ENCODE results near the gene TAPBP. TPM values are rescaled to one million over a fixed set of nuclear protein-coding genes. Genes with fewer than 3 reads are reported as not detected.
A peak's percentile ranks its signal among the peaks of the same experiment; 100 is the strongest.
"Not testable (repeated sequence)": the region's sequence is repeated elsewhere in the genome, so short reads cannot be mapped to it uniquely, and the experiment has no call there.

The TAPBP gene
- total RNA-seq, 1 experiment from 2014 or later: 57.8 TPM

DNA sequence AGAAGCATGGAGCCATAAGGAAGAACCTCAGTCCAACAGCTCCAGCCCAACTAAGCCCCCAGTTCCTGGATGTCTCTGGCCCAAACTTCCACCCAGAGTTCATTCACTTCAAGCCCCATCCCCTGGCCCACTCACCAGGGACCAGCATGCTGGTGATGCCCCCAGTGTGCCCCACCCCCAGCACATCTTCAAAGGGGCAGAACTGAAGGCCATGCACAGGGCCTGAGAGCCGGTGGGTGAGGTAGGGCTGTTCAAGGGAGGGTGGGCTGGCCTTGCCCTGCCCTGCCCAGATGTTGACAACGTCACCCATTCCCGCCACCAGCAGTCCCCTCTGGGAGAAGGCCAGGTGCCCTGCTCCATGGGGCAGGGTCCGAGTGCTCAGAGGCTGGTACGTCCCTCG lies 33.3 kb downstream of the TAPBP start:
- H3K4me3 ChIP-seq: no peak overlapping the region
- no peaks in the 10 kb centered on the region for H3K9me3 ChIP-seq (replicated peaks)
- H3K27ac ChIP-seq: no peak overlapping the region
- H3K4me1 ChIP-seq (replicated peaks): no peaks in the 10 kb centered on the region
- DNase-seq (ENCODE audit: low read depth in 1 of 2, low spot score in 2 of 2): no peak
- H3K36me3 ChIP-seq: peaks cover 97% of the 10 kb centered on the region
- no peaks in the 10 kb centered on the region for H3K27me3 ChIP-seq (replicated peaks)

DNA sequence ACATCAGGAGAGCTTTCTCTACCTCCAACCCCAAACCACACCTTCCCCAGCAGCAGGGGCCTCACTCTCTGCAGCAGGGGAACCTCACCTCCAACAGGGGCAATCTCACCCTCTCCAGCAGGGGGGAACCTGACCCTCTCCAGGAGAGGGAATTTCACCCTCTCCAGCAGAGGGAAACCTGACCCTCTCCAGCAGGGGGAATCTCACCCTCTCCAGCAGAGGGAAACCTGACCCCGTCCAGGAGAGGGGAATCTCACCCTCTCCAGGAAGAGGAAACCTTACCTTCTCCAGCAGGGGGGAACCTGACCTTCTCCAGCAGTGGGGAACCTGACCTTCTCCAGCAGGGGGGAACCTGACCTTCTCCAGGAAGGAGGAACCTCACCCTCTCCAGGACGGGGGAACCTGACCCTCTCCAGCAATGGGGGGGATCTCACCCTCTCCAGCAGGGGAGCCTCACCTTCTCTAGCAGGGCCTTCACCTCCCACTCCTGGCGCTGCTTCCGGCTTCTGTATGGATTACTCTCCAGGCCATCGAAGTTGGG lies 33.8 kb downstream of the TAPBP start:
- DNase-seq (ENCODE audit: low read depth in 1 of 2, low spot score in 2 of 2): peak; percentile 44 to 63
- Histone ChIP-seq H3K36me3 (peaks cover 97% of the 10 kb centered on the region), H3K4me3 (no peak overlapping the region), H3K27ac (no peak overlapping the region), H3K4me1 (replicated peaks) (no peaks in the 10 kb centered on the region), H3K27me3 (replicated peaks) (no peaks in the 10 kb centered on the region), H3K9me3 (replicated peaks) (no peaks in the 10 kb centered on the region)

DNA sequence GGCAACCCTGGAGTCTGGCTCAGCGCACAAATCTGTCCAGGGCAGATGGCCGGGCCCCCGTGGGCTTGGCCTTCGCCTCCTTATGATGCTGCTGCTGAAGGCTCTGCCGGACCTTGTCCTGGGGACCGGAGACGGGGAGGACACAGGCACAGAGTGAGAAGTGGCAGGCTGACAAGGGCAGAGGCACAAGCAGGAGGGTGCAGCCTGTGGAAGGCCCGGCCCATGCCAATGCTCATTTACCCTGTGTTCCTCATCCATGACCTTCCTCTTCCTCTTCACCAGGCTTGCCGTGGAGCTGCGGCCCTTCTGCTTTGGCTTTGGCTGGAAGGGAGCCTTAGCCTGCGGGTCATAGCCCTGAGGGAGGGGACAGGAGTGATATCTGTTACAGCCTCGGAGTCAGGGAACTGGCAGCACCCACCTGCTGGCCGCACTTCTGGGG lies 34.6 kb downstream of the TAPBP start:
- Histone ChIP-seq H3K4me3 (no peak overlapping the region), H3K27me3 (replicated peaks) (no peaks in the 10 kb centered on the region), H3K9me3 (replicated peaks) (no peaks in the 10 kb centered on the region), H3K27ac (no peak overlapping the region), H3K36me3 (peaks cover 97% of the 10 kb centered on the region), H3K4me1 (replicated peaks) (peaks cover 2% of the 10 kb centered on the region)
- DNase-seq (ENCODE audit: low read depth in 1 of 2, low spot score in 2 of 2): no peak

DNA sequence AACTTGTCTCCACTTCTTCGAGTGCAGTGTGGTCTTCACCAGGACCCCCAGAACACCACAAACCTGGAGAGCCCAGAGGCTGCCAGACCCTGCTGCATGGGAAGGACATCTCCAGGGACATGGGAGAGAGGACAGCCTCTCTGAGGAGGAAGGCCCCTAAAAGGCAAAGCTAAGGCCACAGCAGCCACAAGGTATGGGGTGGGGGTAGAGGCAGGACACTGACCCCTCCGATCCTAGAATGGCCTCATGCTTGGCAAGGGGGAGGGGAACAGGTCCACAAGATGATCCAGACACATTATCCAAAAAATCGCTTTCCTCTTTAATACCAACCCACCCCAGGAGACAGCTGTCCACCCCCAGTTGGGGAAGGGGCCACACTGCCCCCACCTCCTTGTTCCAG lies 35.1 kb downstream of the TAPBP start:
- Histone ChIP-seq H3K27me3 (replicated peaks) (no peaks in the 10 kb centered on the region), H3K27ac (no peak overlapping the region), H3K4me3 (no peak overlapping the region), H3K4me1 (replicated peaks) (peaks cover 7% of the 10 kb centered on the region), H3K36me3 (peaks cover 99% of the 10 kb centered on the region), H3K9me3 (replicated peaks) (no peaks in the 10 kb centered on the region)
- DNase-seq (ENCODE audit: low read depth in 1 of 2, low spot score in 2 of 2): no peak

DNA sequence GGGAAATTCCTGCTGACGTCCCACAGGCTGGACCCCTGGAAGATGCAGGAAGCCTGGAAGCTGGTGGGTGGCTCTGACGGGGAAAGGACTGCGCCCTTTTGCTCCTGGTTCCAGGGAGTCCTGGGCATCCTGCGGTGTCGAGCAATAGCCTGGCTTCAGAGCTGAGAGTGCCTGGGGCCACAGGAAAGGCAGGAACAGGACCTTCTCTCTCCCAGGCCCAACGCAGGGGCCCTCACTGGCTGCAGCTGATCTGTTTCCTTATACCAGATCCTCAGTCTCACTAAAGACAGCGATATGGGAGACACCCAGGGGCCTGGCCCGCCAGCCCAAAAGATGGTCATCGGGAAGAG lies 35.5 kb downstream of the TAPBP start:
- no peak overlapping the region for H3K27ac ChIP-seq
- H3K27me3 ChIP-seq (replicated peaks): no peaks in the 10 kb centered on the region
- H3K4me3 ChIP-seq: no peak overlapping the region
- H3K4me1 ChIP-seq (replicated peaks): peaks cover 11% of the 10 kb centered on the region
- no peak for DNase-seq (ENCODE audit: low read depth in 1 of 2, low spot score in 2 of 2)
- H3K9me3 ChIP-seq (replicated peaks): no peaks in the 10 kb centered on the region
- H3K36me3 ChIP-seq: peaks cover 99% of the 10 kb centered on the region

DNA sequence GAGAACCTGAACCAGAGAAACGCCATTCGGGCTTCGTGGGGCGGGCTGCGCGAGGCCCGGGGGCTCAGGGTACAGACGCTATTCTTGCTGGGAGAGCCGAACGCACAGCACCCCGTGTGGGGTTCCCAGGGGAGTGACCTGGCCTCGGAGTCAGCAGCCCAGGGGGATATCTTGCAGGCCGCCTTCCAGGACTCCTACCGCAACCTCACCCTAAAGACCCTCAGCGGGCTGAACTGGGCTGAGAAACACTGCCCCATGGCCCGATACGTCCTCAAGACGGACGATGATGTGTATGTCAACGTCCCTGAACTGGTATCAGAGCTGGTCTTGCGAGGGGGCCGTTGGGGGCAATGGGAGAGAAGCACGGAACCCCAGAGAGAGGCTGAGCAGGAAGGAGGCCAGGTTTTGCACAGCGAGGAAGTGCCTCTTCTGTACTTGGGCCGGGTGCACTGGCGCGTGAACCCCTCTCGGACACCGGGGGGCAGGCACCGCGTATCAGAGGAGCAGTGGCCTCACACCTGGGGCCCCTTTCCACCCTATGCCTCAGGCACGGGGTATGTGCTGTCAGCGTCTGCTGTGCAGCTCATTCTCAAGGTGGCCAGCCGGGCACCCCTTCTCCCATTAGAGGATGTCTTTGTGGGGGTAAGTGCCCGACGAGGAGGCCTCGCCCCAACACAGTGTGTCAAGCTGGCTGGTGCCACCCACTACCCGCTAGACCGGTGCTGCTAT lies 36.1 kb downstream of the TAPBP start:
- Histone ChIP-seq H3K36me3 (peaks cover 99% of the 10 kb centered on the region), H3K9me3 (replicated peaks) (no peaks in the 10 kb centered on the region), H3K27ac (no peak overlapping the region), H3K4me3 (no peak overlapping the region), H3K27me3 (replicated peaks) (no peaks in the 10 kb centered on the region), H3K4me1 (replicated peaks) (peaks cover 17% of the 10 kb centered on the region)
- DNase-seq (ENCODE audit: low read depth in 1 of 2, low spot score in 2 of 2): no peak

DNA sequence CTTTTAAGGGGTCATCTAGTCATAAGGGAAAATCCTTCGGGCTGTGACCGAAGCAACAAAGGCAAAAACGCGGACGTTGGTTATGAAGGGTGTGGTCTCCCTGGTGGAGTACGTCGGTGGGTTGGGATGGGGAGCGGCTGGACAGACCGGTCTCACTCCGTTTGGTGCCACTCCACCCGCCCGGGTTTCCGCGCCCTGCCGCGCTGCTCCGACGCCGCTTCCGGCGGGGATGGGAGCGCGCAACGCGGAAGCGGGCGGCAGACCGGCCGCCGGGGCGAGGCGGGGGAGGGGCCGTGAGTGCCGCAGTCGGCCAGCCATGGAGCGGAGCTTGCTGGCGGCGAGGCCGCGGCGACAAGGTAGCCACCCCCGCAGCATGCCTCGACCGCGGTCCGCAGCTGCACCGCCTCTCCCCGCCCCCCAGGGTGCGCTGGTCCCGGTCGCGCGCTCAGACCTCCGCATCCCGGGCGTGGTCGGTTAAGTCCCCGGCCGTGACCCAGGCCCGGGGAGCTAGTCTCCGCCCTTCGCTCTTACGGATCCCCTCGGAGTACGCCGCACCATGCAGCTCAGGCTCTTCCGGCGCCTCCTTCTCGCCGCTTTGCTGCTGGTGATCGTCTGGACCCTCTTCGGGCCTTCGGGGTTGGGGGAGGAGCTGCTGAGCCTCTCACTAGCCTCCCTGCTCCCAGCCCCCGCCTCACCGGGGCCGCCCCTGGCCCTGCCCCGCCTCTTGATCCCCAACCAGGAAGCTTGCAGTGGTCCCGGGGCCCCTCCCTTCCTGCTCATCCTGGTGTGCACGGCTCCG lies 36.8 kb downstream of the TAPBP start, which contains the start of gene B3GALT4:
Gene B3GALT4 (plus strand): TSS at position 260 of the 799 bp plus-strand sequence. CDS start 297 bp downstream, at position 557.
- no peaks in the 10 kb centered on the region for H3K27me3 ChIP-seq (replicated peaks)
- H3K9me3 ChIP-seq (replicated peaks): no peaks in the 10 kb centered on the region
- H3K4me3 ChIP-seq: no peak within 1 kb of the TSS
- DNase-seq (ENCODE audit: low read depth in 1 of 2, low spot score in 2 of 2): no peak
- H3K4me1 ChIP-seq (replicated peaks): peaks cover 20% of the 10 kb centered on the region
- peaks cover 99% of the 10 kb centered on the region for H3K36me3 ChIP-seq
- H3K27ac ChIP-seq: no peak within 1 kb of the TSS

DNA sequence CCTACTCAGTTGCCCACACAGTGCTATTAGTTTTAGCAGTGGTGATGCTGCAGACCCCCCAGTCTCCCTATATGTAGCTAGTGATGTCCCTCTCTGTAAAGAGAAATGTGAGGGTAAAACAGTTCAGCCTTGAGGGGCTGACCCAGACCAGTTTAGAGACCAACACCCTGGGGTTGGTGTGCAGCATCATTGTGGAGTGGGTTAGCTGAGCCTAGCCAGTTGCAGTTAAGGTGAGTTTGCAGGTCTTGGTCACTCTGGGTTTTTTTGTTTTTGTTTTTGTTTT lies 37.4 kb downstream of the TAPBP start:
- Histone ChIP-seq H3K4me1 (replicated peaks) (peaks cover 20% of the 10 kb centered on the region), H3K4me3 (no peak overlapping the region), H3K27ac (no peak overlapping the region), H3K9me3 (replicated peaks) (no peaks in the 10 kb centered on the region), H3K36me3 (peaks cover 94% of the 10 kb centered on the region), H3K27me3 (replicated peaks) (no peaks in the 10 kb centered on the region)
- no peak for DNase-seq (ENCODE audit: low read depth in 1 of 2, low spot score in 2 of 2)

DNA sequence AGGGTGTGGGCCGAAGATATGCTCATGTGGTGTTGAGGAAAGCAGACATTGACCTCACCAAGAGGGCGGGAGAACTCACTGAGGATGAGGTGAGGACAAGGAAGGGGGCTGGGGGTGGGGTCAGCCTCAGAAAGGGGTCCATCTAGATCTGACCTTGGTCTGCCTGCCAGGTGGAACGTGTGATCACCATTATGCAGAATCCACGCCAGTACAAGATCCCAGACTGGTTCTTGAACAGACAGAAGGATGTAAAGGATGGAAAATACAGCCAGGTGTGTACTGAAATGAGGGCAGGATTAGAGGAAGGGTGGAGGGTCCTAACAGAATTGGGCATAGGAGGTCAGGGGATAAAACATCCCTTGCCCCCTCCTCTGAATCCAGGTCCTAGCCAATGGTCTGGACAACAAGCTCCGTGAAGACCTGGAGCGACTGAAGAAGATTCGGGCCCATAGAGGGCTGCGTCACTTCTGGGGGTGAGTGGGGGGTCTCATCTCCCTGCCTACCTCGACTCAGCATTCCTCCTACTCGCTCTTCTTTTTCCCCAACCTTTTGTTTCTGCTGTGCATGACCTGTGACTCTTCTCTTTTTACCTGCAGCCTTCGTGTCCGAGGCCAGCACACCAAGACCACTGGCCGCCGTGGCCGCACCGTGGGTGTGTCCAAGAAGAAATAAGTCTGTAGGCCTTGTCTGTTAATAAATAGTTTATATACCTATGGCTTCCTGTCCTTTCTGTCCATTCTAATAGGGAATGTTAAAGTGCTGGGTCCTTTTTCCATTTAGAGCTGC lies 37.9 kb downstream of the TAPBP start:
- not testable (repeated sequence) for H3K27me3 ChIP-seq (replicated peaks); DNase-seq (ENCODE audit: low read depth in 1 of 2, low spot score in 2 of 2); H3K27ac ChIP-seq; H3K4me3 ChIP-seq; H3K9me3 ChIP-seq (replicated peaks)
- Histone ChIP-seq H3K36me3 (peaks cover 92% of the 10 kb centered on the region), H3K4me1 (replicated peaks) (peaks cover 21% of the 10 kb centered on the region)

DNA sequence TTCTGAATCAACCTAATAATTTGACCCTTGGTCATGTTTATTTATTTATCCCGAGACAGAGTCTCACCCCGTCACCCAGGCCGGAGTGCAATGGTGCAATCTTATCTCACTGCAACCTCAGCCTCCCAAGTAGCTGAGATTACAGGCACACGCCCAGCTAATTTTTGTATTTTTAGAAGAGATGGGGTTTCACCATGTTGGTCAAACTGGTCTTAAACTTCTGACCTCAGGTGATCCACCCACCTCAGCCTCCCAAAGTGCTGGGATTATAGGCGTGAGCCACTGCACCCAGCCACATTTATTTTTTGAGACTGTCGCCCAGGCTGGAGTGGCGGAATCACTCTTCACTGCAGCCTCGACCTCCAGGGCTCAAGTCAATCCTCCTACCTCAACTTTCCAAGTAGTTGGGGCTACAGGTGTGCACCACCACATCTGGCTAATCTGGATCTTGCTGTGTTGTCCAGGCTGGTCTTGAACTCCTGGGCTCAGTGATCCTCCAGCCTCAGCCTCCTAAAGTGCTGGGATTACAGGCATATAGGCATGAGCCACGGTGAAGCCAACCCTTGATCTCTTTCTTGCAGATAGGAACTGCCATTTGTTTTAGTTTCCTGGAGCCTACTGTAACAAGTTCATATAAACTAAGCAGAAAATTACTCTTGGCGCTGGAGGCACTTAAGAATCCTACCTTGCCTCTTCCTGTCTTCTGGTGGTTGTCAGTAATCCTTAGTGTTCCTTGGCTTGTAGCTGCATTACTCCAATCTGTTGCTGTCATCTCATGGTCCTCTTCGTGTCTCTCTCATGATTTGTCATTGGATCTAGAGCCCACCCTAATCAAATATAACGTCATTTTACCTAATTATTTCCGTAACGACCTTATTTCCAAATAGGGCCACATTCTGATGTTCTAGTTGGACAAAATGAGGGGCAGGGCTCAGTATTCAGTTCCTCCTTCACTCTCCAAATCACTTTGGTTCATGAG lies 39.7 kb downstream of the TAPBP start:
- no peak overlapping the region for H3K27ac ChIP-seq
- no peaks in the 10 kb centered on the region for H3K27me3 ChIP-seq (replicated peaks)
- DNase-seq (ENCODE audit: low read depth in 1 of 2, low spot score in 2 of 2): no peak
- no peak overlapping the region for H3K4me3 ChIP-seq
- peaks cover 23% of the 10 kb centered on the region for H3K4me1 ChIP-seq (replicated peaks)
- H3K36me3 ChIP-seq: peaks cover 78% of the 10 kb centered on the region
- no peaks in the 10 kb centered on the region for H3K9me3 ChIP-seq (replicated peaks)

DNA sequence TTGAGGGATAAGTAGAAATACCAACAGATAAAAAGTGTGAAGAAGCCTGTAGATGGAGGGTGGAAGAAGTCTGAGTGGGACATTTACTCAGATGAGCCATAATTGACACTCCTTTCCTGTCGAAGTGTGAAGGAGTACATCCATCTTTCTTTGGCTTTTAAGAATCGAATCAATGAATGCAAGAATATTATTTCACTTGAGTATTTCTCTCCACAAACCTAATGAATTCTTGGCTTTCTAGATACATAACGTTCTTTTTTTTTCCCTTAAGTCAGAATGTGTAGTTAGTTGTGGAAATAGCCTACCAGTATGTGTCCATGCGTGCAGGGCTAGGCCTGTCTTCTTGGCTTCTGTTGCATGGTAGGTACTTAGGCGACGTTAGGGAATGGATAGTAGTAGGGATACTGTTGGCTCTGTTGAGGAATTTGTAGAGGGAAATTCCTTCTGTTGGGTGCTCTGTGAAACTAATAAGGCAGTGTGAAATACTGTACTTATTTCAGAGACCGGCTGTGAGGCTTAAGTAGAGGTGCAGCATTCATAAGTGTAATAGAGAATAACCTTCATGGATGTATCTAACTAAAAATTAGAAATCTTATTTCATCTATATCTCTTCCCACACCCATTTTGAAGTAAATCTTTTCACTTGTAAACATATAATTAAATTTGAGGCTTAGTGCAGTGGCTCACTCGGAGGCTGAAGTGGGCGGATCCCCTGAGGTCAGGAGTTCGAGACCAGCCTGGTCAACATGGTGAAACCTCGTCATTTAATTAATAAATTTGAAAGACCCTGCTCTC lies 40.6 kb downstream of the TAPBP start:
- H3K27ac ChIP-seq: 0 out of 2 replicates have a peak overlapping the region, but pooled peaks have one; percentile 43
- H3K27me3 ChIP-seq (replicated peaks): no peaks in the 10 kb centered on the region
- DNase-seq (ENCODE audit: low read depth in 1 of 2, low spot score in 2 of 2): no peak
- peaks cover 78% of the 10 kb centered on the region for H3K36me3 ChIP-seq
- peak overlapping the region; percentile 58 for H3K4me3 ChIP-seq
- peaks cover 23% of the 10 kb centered on the region for H3K4me1 ChIP-seq (replicated peaks)
- H3K9me3 ChIP-seq (replicated peaks): no peaks in the 10 kb centered on the region
